OCI-LY3 (cell line): ENCODE measurements around the gene CEACAM8.

Experiments used
- H2AFZ ChIP-seq: fragments of 200-600, 300-600 bp; shearing (Covaris generic); 2 replicates; pipeline ENCODE4 v1.6.0; 2014; ENCODE audit warnings: antibody characterized with exemption, low read depth, low read length
- H3K27ac ChIP-seq: fragments of 200-600, 300-600 bp; sonication (generic); 2 replicates; pipeline ENCODE4 v1.5.1; 2014; ENCODE audit warnings: mild to moderate bottlenecking, low read length, moderate library complexity, mixed read lengths
- H3K27me3 ChIP-seq: fragments of 200-600, 300-600 bp; sonication (generic); 2 replicates; pipeline ENCODE4 v1.6.1; 2014; ENCODE audit warnings: low read depth, low read length, mixed read lengths
- H3K36me3 ChIP-seq: fragments of 200-600, 300-600 bp; sonication (generic); replicated peaks from 2 replicates; pipeline ENCODE3; 2014; ENCODE audit warnings: low read depth, low read length, mixed read lengths
- H3K4me1 ChIP-seq: fragments of 300-600, 200-600 bp; sonication (generic); 2 replicates; pipeline ENCODE4 v1.6.1; 2014; ENCODE audit warnings: low read length, mixed read lengths
- H3K4me2 ChIP-seq: fragments of 200-600, 300-600 bp; sonication (generic); 2 replicates; pipeline ENCODE4 v1.6.1; 2014; ENCODE audit warnings: low read length, mixed read lengths
- H3K4me3 ChIP-seq: fragments of 300-600, 200-600 bp; sonication (generic); 2 replicates; pipeline ENCODE4 v1.5.1; 2014; ENCODE audit warnings: antibody characterized with exemption, mild to moderate bottlenecking, low read length, moderate library complexity
- H3K79me2 ChIP-seq: fragments of 300-600, 200-600 bp; shearing (Covaris generic); 2 replicates; pipeline ENCODE4 v1.6.1; 2014; ENCODE audit warnings: mild to moderate bottlenecking, low read length, mixed read lengths
- H3K9ac ChIP-seq: fragments of 300-600, 200-600 bp; shearing (Covaris generic); 2 replicates; pipeline ENCODE4 v1.6.0; 2014; ENCODE audit warnings: mild to moderate bottlenecking, low read length, moderate library complexity
- H3K9me3 ChIP-seq: fragments of 200-600, 300-600 bp; shearing (Covaris generic); 2 replicates; pipeline ENCODE4 v1.6.1; 2014; ENCODE audit warnings: low read length, mixed read lengths; ENCODE audit not compliant: insufficient read depth
- H4K20me1 ChIP-seq: fragments of 200-600, 300-600 bp; sonication (generic); 2 replicates; pipeline ENCODE4 v1.6.1; 2016; ENCODE audit warnings: low read length, mixed read lengths; ENCODE audit not compliant: insufficient read depth
- EZH2phosphoT487 ChIP-seq: fragments of 200-600 bp; shearing (Covaris generic); IDR thresholded peaks from 2 replicates; pipeline ENCODE4 v1.6.1; 2018; ENCODE audit warnings: antibody characterized with exemption, mixed run types, low read depth
- TF ChIP-seq, protein P1 (sequence below): fragments of 200-600, 300-600 bp; sonication (generic); IDR thresholded peaks from 2 replicates; pipeline ENCODE4 v1.5.1; 2014; ENCODE audit warnings: antibody characterized with exemption, low read length, low read depth

The CEACAM8 gene

DNA sequence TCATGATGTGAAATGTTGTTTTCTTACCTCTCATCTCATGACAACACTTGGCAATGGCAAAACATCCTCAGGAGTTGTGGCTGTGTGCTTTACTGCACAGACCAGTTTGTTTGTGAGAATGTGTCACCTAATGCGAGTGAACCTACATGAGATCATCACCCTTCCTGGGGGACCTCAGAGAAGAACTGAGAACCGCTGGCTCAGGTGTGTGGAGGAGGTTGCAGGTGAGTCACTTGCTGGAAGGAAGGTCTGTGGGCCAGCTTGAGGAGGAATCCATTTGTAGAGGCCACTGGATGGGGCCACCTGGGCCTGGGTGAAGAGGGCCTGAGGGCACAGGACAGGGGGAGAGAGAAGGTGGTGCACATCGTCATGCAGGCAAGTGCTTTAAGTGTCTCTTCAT, 63.4 kb downstream of the CEACAM8 start:
- H4K20me1 ChIP-seq: no peaks in the 10 kb centered on the region
- H3K4me3 ChIP-seq: no peak overlapping the region
- no peak overlapping the region for H2AFZ ChIP-seq
- no peak overlapping the region for H3K9ac ChIP-seq
- H3K4me2 ChIP-seq: no peak overlapping the region
- no peak for TF ChIP-seq EZH2phosphoT487
- TF ChIP-seq, protein P1, sequence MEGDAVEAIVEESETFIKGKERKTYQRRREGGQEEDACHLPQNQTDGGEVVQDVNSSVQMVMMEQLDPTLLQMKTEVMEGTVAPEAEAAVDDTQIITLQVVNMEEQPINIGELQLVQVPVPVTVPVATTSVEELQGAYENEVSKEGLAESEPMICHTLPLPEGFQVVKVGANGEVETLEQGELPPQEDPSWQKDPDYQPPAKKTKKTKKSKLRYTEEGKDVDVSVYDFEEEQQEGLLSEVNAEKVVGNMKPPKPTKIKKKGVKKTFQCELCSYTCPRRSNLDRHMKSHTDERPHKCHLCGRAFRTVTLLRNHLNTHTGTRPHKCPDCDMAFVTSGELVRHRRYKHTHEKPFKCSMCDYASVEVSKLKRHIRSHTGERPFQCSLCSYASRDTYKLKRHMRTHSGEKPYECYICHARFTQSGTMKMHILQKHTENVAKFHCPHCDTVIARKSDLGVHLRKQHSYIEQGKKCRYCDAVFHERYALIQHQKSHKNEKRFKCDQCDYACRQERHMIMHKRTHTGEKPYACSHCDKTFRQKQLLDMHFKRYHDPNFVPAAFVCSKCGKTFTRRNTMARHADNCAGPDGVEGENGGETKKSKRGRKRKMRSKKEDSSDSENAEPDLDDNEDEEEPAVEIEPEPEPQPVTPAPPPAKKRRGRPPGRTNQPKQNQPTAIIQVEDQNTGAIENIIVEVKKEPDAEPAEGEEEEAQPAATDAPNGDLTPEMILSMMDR: no peak
- no peak overlapping the region for H3K27ac ChIP-seq
- peaks cover 29% of the 10 kb centered on the region for H3K27me3 ChIP-seq
- H3K79me2 ChIP-seq: no peaks in the 10 kb centered on the region
- peaks cover 25% of the 10 kb centered on the region for H3K4me1 ChIP-seq
- no peaks in the 10 kb centered on the region for H3K36me3 ChIP-seq
- H3K9me3 ChIP-seq: no peaks in the 10 kb centered on the region
